ENCODE data around the gene FBXO10. TPM values are rescaled to one million over a fixed set of nuclear protein-coding genes. Genes with fewer than 3 reads are reported as not detected.

FBXO10 gene
- total RNA-seq, 1 experiment from 2014 or later: 14.0 TPM

DNA sequence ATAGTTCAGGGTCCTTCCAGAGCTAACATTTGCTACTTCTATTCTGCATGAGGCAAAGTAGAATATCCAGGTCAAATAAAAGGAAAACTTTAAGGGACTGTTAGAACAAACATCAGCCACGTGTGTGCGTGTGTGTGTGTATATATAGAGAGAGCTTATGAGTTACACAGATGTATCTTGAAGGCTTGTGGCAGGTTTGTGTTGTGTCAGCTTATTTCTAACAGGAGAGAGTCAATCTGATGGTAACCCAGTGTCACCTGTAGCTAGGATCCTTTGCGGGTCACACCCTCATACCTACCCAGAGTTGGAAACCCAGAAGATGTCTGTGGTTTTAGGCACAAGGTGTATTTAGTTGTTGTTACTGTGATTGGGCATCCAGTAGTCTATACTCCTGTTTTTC lies 77.7 kb downstream of the FBXO10 start:
- no peak overlapping the region for H3K27ac Mint-ChIP-seq
- DNase-seq (ENCODE audit: low spot score) (no peak), ATAC-seq (no peak)
- H3K4me1 Mint-ChIP-seq: no peaks in the 10 kb centered on the region
- H3K36me3 Mint-ChIP-seq: peaks cover 87% of the 10 kb centered on the region
- no peak overlapping the region for H3K4me3 Mint-ChIP-seq
- H3K9me3 Mint-ChIP-seq: no peaks in the 10 kb centered on the region
- ChIA-PET CTCF (interaction anchor here (0.5 kb wide), 1 partner anchor 55 kb away, joined by 4 read pairs; no protein-coding TSS in a partner anchor), POLR2A (no interaction called here)
- no peaks in the 10 kb centered on the region for H3K27me3 Mint-ChIP-seq (ENCODE audit: low read depth)
- TF ChIP-seq CBFB (CRISPR knock-in tag; IDR thresholded peaks at IDR 0.05; ENCODE audit: low read depth): no peak
- TF ChIP-seq, protein P1, sequence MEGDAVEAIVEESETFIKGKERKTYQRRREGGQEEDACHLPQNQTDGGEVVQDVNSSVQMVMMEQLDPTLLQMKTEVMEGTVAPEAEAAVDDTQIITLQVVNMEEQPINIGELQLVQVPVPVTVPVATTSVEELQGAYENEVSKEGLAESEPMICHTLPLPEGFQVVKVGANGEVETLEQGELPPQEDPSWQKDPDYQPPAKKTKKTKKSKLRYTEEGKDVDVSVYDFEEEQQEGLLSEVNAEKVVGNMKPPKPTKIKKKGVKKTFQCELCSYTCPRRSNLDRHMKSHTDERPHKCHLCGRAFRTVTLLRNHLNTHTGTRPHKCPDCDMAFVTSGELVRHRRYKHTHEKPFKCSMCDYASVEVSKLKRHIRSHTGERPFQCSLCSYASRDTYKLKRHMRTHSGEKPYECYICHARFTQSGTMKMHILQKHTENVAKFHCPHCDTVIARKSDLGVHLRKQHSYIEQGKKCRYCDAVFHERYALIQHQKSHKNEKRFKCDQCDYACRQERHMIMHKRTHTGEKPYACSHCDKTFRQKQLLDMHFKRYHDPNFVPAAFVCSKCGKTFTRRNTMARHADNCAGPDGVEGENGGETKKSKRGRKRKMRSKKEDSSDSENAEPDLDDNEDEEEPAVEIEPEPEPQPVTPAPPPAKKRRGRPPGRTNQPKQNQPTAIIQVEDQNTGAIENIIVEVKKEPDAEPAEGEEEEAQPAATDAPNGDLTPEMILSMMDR (IDR thresholded peaks at IDR 0.05): no peak
- TF ChIP-seq PRRX2 (CRISPR knock-in tag; IDR thresholded peaks at IDR 0.05): no peak
- TF ChIP-seq, protein P2, sequence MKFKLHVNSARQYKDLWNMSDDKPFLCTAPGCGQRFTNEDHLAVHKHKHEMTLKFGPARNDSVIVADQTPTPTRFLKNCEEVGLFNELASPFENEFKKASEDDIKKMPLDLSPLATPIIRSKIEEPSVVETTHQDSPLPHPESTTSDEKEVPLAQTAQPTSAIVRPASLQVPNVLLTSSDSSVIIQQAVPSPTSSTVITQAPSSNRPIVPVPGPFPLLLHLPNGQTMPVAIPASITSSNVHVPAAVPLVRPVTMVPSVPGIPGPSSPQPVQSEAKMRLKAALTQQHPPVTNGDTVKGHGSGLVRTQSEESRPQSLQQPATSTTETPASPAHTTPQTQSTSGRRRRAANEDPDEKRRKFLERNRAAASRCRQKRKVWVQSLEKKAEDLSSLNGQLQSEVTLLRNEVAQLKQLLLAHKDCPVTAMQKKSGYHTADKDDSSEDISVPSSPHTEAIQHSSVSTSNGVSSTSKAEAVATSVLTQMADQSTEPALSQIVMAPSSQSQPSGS (CRISPR knock-in tag; IDR thresholded peaks at IDR 0.05; ENCODE audit: borderline replicate concordance, low read depth): no peak
- TF ChIP-seq RELA (CRISPR knock-in tag; IDR thresholded peaks at IDR 0.05; ENCODE audit: borderline replicate concordance): no peak
- TF ChIP-seq NFE2L1 (CRISPR knock-in tag; IDR thresholded peaks at IDR 0.05): no peak
- TF ChIP-seq, protein P3, sequence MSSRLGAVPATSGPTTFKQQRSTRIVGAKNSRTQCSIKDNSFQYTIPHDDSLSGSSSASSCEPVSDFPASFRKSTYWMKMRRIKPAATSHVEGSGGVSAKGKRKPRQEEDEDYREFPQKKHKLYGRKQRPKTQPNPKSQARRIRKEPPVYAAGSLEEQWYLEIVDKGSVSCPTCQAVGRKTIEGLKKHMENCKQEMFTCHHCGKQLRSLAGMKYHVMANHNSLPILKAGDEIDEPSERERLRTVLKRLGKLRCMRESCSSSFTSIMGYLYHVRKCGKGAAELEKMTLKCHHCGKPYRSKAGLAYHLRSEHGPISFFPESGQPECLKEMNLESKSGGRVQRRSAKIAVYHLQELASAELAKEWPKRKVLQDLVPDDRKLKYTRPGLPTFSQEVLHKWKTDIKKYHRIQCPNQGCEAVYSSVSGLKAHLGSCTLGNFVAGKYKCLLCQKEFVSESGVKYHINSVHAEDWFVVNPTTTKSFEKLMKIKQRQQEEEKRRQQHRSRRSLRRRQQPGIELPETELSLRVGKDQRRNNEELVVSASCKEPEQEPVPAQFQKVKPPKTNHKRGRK (CRISPR knock-in tag; IDR thresholded peaks at IDR 0.05; ENCODE audit: borderline replicate concordance): no peak
- TF ChIP-seq JUN (CRISPR knock-in tag; IDR thresholded peaks at IDR 0.05): no peak
- TF ChIP-seq GABPB1 (CRISPR knock-in tag; IDR thresholded peaks at IDR 0.05): no peak

DNA sequence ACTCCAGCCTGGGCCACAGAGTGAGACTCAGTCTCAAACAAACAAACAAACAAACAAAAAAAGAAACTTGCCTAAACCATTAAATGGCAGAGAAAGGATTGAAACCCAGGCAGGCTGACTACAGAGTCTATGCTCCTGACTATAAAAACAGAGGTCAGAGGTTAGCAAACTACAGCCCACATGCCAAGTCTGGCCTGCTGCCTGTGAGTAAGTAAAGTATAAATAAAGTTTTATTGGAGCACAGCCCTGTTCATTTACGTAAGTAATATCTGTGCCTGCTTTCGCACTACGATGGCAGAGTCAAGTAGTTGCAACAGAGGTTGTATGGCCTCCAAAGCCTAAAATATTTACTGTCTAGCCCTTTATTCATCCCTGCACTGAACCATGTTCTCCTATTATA lies 78.9 kb downstream of the FBXO10 start:
- DNase-seq (ENCODE audit: low spot score) (no peak), ATAC-seq (no peak)
- Mint-ChIP-seq H3K27ac (no peak overlapping the region), H3K27me3 (ENCODE audit: low read depth) (no peaks in the 10 kb centered on the region), H3K4me1 (no peaks in the 10 kb centered on the region), H3K36me3 (peaks cover 86% of the 10 kb centered on the region), H3K9me3 (no peaks in the 10 kb centered on the region), H3K4me3 (no peak overlapping the region)
- POLR2A ChIA-PET: no interaction called here
- CTCF ChIA-PET: no interaction called here
- TF ChIP-seq NR3C1 (CRISPR knock-in tag; conservative IDR thresholded peaks at IDR 0.05; ENCODE audit: low read depth) (no peak), ZNF416 (CRISPR knock-in tag; IDR thresholded peaks at IDR 0.05) (no peak)
- TF ChIP-seq, protein P4, sequence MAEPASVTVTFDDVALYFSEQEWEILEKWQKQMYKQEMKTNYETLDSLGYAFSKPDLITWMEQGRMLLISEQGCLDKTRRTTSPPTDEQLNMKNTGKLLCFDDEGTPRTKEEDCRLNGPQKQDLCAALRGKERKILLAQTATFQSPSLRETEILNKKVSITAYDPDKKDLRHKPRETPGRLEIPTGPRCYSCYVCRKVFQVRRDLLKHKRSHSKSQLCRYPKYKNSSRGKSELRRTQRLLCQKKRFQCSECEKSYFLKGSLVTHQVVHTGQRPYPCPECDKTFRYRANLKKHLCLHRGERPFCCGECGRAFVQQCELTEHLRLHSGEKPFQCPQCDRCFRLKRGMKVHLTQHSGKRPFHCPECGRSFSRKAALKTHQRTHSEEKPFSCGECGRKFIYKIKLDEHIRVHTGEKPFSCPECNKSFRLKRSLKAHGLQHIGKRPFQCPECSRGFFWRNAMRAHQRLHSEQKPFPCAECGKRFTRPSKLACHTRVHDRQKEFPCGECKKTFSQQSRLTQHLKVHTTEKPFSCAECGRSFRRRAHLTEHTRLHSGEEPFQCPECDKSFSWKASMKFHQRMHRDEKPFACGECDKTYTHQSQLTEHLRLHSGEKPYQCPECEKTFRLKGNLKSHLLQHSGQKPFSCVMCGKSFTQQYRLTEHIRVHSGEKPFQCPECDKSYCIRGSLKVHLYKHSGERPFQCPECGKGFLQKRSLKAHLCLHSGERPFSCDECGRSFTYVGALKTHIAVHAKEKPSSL (CRISPR knock-in tag; conservative IDR thresholded peaks at IDR 0.05): no peak
- TF ChIP-seq, protein P5, sequence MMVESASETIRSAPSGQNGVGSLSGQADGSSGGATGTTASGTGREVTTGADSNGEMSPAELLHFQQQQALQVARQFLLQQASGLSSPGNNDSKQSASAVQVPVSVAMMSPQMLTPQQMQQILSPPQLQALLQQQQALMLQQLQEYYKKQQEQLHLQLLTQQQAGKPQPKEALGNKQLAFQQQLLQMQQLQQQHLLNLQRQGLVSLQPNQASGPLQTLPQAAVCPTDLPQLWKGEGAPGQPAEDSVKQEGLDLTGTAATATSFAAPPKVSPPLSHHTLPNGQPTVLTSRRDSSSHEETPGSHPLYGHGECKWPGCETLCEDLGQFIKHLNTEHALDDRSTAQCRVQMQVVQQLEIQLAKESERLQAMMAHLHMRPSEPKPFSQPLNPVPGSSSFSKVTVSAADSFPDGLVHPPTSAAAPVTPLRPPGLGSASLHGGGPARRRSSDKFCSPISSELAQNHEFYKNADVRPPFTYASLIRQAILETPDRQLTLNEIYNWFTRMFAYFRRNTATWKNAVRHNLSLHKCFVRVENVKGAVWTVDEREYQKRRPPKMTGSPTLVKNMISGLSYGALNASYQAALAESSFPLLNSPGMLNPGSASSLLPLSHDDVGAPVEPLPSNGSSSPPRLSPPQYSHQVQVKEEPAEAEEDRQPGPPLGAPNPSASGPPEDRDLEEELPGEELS (CRISPR knock-in tag; IDR thresholded peaks at IDR 0.05): no peak
- TF ChIP-seq, protein P6, sequence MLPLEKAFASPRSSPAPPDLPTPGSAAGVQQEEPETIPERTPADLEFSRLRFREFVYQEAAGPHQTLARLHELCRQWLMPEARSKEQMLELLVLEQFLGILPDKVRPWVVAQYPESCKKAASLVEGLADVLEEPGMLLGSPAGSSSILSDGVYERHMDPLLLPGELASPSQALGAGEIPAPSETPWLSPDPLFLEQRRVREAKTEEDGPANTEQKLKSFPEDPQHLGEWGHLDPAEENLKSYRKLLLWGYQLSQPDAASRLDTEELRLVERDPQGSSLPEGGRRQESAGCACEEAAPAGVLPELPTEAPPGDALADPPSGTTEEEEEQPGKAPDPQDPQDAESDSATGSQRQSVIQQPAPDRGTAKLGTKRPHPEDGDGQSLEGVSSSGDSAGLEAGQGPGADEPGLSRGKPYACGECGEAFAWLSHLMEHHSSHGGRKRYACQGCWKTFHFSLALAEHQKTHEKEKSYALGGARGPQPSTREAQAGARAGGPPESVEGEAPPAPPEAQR (CRISPR knock-in tag; IDR thresholded peaks at IDR 0.05): no peak
- TF ChIP-seq, protein P7, sequence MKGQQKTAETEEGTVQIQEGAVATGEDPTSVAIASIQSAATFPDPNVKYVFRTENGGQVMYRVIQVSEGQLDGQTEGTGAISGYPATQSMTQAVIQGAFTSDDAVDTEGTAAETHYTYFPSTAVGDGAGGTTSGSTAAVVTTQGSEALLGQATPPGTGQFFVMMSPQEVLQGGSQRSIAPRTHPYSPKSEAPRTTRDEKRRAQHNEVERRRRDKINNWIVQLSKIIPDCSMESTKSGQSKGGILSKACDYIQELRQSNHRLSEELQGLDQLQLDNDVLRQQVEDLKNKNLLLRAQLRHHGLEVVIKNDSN (CRISPR knock-in tag; IDR thresholded peaks at IDR 0.05): no peak

Measured in WTC11 (cell line).